Dermis microvascular lymphatic vessel endothelial cell (primary cell): ENCODE results near the gene LSM14B. TPM values are rescaled to one million over a fixed set of nuclear protein-coding genes. Genes with fewer than 3 reads are reported as not detected.
"Not testable (repeated sequence)": the region's sequence is repeated elsewhere in the genome, so short reads cannot be mapped to it uniquely, and the experiment has no call there.

Experiments used
- DNase-seq, 2 donors: peaks; one replicate each; pipeline versions ENCODE4 v3.0.0 to v3.0.0-alpha.2; 2010; ENCODE audit warnings: low read depth in 2 of 2
- total RNA-seq: library from RNA; depleted of rRNA; stranded (reverse); fragments of >200 nt; gene quantifications from 2 replicates; pipeline ENCODE4 v1.2.1, GENCODE V29; 2014

LSM14B gene
- total RNA-seq = 23.2 and 31.7 TPM in 2 replicates

GRCh38 chr20:62121776-62122653, at the start of gene LSM14B:
Gene LSM14B, plus strand, starts transcription at chr20:62122475. Its CDS starts 192 bp downstream, at chr20:62122667.
- DNase-seq = peak; percentile 83 to 97

- DNase-seq = no peak
Observed at GRCh38 chr20:62073323-62073722, 49.0 kb upstream of the LSM14B start.

DNA sequence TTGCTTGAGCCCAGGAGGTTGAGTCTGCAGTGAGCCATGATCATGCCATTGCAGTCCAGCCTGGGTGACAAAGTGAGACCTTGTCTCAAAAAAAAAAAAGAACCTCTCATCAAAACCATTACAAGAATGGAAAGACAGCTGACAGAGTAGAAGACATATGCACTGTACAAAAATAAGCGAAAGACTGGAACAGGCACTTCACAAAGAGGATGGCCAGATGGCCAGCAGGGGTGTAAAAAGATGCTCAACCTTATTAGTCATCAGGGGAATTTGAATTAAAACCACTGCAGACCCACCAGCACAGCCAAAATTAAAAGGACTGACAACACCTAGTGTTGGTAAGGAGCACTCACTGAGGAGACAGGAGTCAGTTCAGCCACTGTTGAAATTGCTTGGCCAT, 43.1 kb upstream of the LSM14B start:
- DNase-seq = no peak

GRCh38 chr20:62080249-62080990, 41.9 kb upstream of the LSM14B start:
- no peak for DNase-seq

- DNase-seq = no peak
Observed at GRCh38 chr20:62083312-62083711, 39.0 kb upstream of the LSM14B start.

GRCh38 chr20:62084224-62084623, 38.1 kb upstream of the LSM14B start:
- not testable (repeated sequence) for DNase-seq

- DNase-seq = no peak
Observed at GRCh38 chr20:62085206-62085605, 37.1 kb upstream of the LSM14B start.

DNA sequence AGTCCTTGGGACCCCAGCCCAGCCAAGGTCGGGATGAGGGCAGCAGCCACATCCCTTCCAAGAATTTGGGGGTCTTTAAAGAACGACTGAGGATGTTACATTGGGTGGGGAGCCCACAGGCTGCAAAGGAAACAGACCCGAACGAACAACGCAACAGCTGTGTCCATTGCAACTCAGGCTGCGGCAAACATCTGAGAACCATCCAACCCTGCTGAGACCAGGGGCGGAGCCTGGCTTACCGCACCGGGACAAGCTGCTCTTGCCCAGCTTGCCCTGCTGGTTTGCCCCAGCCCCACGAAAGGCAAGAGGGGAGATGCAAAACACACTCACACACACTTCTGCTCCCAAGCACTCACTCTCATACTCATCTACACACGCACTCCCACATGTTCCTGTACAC, 35.0 kb upstream of the LSM14B start:
- no peak for DNase-seq

- no peak for DNase-seq
Observed at GRCh38 chr20:62087632-62088031, 34.6 kb upstream of the LSM14B start.

DNA sequence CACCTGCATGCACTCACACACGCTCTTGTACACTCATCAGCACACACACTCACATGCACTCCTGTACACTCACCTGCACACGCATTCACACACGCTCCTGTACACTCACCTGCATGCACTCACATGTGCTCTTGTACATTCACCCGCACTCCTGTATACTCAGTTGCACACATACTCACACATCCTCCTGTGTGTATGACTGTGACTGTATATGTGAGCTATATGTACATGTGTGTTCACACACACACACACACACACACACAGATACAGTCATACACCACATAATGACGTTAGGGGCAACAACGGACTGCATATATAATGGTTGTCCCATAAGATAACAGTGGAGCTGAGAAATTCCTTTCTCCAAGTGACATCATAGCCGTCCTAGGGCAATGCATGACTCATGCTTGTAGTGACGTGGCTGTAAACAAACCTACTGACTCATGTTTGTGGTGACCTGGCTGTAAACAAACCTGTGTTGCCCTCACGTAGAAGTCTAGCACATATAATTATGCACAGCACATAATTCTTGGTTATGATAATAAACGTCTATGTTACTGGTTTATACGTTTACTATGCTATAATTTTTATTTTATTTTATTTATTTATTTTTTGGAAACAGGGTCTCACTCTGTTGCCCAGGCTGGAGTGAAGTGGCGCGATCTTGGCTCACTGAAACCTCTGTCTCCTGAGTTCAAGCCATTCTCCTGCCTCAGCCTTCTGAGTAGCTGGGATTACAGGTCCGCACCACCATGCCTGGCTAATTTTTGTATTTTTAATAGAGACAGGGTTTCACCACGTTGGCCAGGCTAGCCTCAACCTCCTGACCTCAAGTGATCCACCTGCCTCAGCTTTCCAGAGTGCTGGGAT, 33.8 kb upstream of the LSM14B start:
- DNase-seq = peak in 1 of 2 donors; percentile 68

- no peak for DNase-seq
Observed at GRCh38 chr20:62089393-62089792, 32.9 kb upstream of the LSM14B start.

DNA sequence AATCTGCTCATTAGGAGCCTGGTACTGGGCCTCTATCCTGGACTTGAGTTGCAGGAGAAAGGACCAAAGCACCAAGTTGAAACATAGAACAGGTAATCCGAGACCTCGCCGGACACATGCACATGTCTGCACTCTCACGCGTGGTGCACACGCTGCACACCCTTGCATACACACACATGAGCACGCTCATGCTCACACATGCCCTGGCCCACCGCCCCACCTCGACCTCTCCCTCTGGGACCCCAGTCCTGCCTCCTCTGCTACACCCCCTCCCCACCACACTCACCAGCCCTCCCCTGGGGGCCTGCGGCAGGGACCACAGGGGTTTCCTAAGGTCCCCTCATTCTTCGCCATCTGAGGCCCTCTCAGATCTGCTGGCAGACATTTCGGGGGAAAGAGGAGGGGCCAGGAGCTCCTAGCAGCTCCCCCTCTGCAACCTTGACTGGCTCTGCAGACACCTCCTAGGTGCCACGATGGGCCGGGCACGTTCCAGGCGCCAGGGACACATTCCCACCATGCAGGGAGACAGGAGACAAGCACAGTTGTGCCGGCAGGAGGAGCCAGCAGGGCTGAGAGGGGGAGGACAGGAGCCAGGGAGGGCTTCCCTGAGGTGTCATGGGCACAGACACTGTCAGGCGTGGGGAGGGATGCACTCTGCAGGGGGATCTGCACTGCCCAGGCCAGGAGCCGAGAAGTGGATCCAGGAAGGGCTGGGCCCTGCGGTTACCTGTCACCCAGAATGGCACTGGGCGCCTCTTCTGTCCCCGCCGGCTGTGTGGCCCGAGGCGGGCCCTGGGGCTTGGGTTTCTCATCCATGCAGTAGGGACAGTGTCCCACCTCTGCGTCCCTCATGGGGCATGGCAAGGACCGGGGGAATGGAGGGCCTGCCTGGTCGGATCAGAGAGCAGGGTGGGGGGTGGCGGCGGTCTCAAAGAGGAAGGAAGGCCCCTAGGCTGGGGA, 25.6 kb upstream of the LSM14B start:
- no peak for DNase-seq

- DNase-seq = no peak
Observed at GRCh38 chr20:62097881-62098407, 24.3 kb upstream of the LSM14B start.

- DNase-seq = no peak
Observed at GRCh38 chr20:62101078-62101477, 21.2 kb upstream of the LSM14B start.

- DNase-seq = no peak
Observed at GRCh38 chr20:62103508-62104233, 18.6 kb upstream of the LSM14B start.

GRCh38 chr20:62104234-62104789, 18.0 kb upstream of the LSM14B start:
- no peak for DNase-seq

DNA sequence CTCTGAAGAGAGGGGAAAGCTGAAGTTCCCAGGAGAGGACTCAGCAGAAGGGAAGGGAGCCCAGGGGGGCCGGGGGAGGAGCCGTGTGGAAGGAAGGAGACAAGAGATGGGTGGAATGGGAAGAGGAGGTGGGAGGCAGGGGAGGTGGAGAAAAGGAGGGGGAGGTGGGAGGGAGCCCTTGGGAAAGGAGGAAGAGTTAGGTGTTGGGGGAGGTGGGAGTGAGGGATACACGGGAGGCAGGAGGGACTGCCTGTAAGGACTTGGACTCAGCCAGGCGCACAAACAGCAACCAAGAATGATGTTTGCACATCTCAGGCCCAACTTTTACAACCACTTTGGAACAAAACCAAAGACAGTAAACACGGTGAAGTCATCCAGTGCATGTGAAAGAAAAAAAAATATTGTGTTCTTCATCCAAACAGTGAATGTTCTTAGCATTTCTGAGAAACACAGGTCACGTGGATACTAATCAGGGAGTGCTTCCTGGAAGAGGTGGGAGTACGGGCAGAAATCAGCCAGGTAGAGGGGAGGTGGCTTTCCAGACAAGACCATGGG, 17.4 kb upstream of the LSM14B start:
- no peak for DNase-seq

- DNase-seq = no peak
Observed at GRCh38 chr20:62105592-62105991, 16.7 kb upstream of the LSM14B start.

- no peak for DNase-seq
Observed at GRCh38 chr20:62111148-62111547, 11.1 kb upstream of the LSM14B start.
